Skeletal muscle satellite cell (primary cell): ENCODE data around the gene ADAM23.

Experiments
- H3K27me3 ChIP-seq: 2 replicates; pipeline ENCODE4 v1.7.0; 2013; ENCODE audit warnings: low read length; ENCODE audit not compliant: control insufficient read depth, insufficient read depth
- H3K36me3 ChIP-seq: 2 replicates; pipeline ENCODE4 v1.7.0; 2013; ENCODE audit warnings: mild to moderate bottlenecking, control low read depth, low read length; ENCODE audit not compliant: insufficient read depth
- H3K4me1 ChIP-seq: 2 replicates; pipeline ENCODE4 v1.7.0; 2013; ENCODE audit warnings: low read length; ENCODE audit not compliant: control insufficient read depth, insufficient read depth
- H3K4me2 ChIP-seq: 2 replicates; pipeline ENCODE4 v1.7.0; 2013; ENCODE audit warnings: mild to moderate bottlenecking, low read length
- H3K4me3 ChIP-seq: 2 replicates; pipeline ENCODE4 v1.7.0; 2013; ENCODE audit warnings: low read length
- H3K9ac ChIP-seq: 2 replicates; pipeline ENCODE4 v1.7.0; 2013; ENCODE audit warnings: mild to moderate bottlenecking, low read depth, low read length, moderate library complexity
- H3K9me3 ChIP-seq: replicated peaks from 2 replicates; pipeline ENCODE4 v1.7.0; 2013; ENCODE audit warnings: mild to moderate bottlenecking, control low read depth, low read length

Gene ADAM23

DNA sequence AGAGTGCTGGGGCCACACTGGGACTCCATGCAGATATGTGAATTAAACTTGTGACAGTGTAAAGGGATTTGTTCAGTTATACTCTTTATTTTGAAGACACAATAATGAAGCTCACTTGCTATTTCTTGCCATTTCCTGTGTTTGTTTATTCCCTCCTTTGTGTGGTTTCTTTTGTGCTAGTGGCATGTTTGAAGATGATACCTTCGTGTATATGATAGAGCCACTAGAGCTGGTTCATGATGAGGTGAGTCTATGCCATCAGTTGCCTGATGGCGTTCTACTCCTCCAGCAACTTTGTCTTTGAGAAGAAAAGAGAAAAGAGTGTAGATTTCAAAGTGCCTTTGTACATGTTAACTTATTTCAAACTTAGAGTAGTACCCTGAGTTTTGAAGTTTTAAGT, 99.7 kb downstream of the ADAM23 start:
- Histone ChIP-seq H3K9me3 (no peaks in the 10 kb centered on the region), H3K4me1 (no peaks in the 10 kb centered on the region), H3K27me3 (no peaks in the 10 kb centered on the region), H3K4me3 (no peak overlapping the region), H3K4me2 (no peak overlapping the region), H3K9ac (no peak overlapping the region), H3K36me3 (no peaks in the 10 kb centered on the region)

- Histone ChIP-seq H3K9ac (no peak overlapping the region), H3K27me3 (no peaks in the 10 kb centered on the region), H3K4me3 (no peak overlapping the region), H3K9me3 (no peaks in the 10 kb centered on the region), H3K4me1 (no peaks in the 10 kb centered on the region), H3K36me3 (no peaks in the 10 kb centered on the region), H3K4me2 (no peak overlapping the region)
Observed at GRCh38 chr2:206548383-206548782, 105.1 kb downstream of the ADAM23 start.

- Histone ChIP-seq H3K36me3 (no peaks in the 10 kb centered on the region), H3K4me2 (no peak overlapping the region), H3K9ac (no peak overlapping the region), H3K27me3 (no peaks in the 10 kb centered on the region), H3K4me1 (no peaks in the 10 kb centered on the region), H3K4me3 (no peak overlapping the region), H3K9me3 (no peaks in the 10 kb centered on the region)
Observed at GRCh38 chr2:206555721-206556120, 112.4 kb downstream of the ADAM23 start.

- Histone ChIP-seq H3K36me3 (no peaks in the 10 kb centered on the region), H3K27me3 (no peaks in the 10 kb centered on the region), H3K9ac (no peak overlapping the region), H3K9me3 (no peaks in the 10 kb centered on the region), H3K4me2 (no peak overlapping the region), H3K4me1 (no peaks in the 10 kb centered on the region), H3K4me3 (no peak overlapping the region)
Observed at GRCh38 chr2:206556357-206556949, 113.1 kb downstream of the ADAM23 start.

DNA sequence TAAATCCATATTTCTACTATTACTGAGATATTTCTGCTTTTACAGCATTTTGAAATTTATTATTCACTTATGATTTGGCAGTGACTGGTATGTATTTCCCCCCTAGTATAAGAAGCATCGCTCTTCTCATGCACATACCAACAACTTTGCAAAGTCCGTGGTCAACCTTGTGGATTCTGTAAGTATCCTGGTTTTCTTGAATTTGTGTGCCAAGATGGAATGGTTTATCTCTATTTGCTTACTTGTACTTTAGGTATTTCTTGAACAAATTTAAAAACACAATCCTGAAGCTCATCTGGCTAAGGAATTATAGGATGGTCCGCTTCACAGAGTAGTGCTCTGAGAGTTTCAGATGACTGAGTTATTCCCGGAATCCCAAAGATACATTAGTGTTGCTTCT, 114.0 kb downstream of the ADAM23 start:
- Histone ChIP-seq H3K9me3 (no peaks in the 10 kb centered on the region), H3K9ac (no peak overlapping the region), H3K4me2 (no peak overlapping the region), H3K4me3 (no peak overlapping the region), H3K4me1 (peaks cover 4% of the 10 kb centered on the region), H3K27me3 (no peaks in the 10 kb centered on the region), H3K36me3 (no peaks in the 10 kb centered on the region)

DNA sequence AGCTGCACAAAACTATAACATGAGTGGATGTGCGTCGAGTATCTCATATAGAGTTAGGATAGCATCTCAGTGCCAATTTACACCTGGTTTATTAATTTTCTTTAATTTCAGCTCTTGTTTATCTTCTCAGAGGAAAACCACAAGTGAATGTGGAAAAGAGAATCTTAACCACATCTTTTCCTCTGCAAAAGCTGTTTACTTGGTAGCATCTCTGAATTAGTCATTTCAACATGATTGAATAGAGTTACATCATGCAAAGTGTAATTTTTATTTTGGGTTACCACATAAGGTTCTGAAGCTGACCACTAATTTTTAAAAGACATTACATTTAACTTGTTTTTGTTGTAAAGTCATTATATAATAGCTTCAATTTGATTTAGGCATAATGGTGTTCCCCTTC, 115.2 kb downstream of the ADAM23 start:
- H3K9me3 ChIP-seq: no peaks in the 10 kb centered on the region
- no peaks in the 10 kb centered on the region for H3K27me3 ChIP-seq
- no peak overlapping the region for H3K4me3 ChIP-seq
- no peak overlapping the region for H3K4me2 ChIP-seq
- H3K4me1 ChIP-seq: peaks cover 4% of the 10 kb centered on the region
- H3K36me3 ChIP-seq: no peaks in the 10 kb centered on the region
- no peak overlapping the region for H3K9ac ChIP-seq

GRCh38 chr2:206561962-206562361, 118.6 kb downstream of the ADAM23 start:
- Histone ChIP-seq H3K36me3 (no peaks in the 10 kb centered on the region), H3K4me3 (no peak overlapping the region), H3K9me3 (no peaks in the 10 kb centered on the region), H3K27me3 (no peaks in the 10 kb centered on the region), H3K4me2 (no peak overlapping the region), H3K9ac (no peak overlapping the region), H3K4me1 (peaks cover 4% of the 10 kb centered on the region)

- H3K4me2 ChIP-seq: no peak overlapping the region
- no peaks in the 10 kb centered on the region for H3K9me3 ChIP-seq
- H3K4me3 ChIP-seq: no peak overlapping the region
- H3K4me1 ChIP-seq: peaks cover 4% of the 10 kb centered on the region
- H3K9ac ChIP-seq: no peak overlapping the region
- H3K36me3 ChIP-seq: no peaks in the 10 kb centered on the region
- no peaks in the 10 kb centered on the region for H3K27me3 ChIP-seq
Observed at GRCh38 chr2:206562375-206562774, 119.0 kb downstream of the ADAM23 start.

- no peak overlapping the region for H3K9ac ChIP-seq
- no peaks in the 10 kb centered on the region for H3K9me3 ChIP-seq
- no peaks in the 10 kb centered on the region for H3K36me3 ChIP-seq
- no peak overlapping the region for H3K4me2 ChIP-seq
- no peaks in the 10 kb centered on the region for H3K27me3 ChIP-seq
- peaks cover 4% of the 10 kb centered on the region for H3K4me1 ChIP-seq
- H3K4me3 ChIP-seq: no peak overlapping the region
Observed at GRCh38 chr2:206563374-206563773, 120.0 kb downstream of the ADAM23 start.

DNA sequence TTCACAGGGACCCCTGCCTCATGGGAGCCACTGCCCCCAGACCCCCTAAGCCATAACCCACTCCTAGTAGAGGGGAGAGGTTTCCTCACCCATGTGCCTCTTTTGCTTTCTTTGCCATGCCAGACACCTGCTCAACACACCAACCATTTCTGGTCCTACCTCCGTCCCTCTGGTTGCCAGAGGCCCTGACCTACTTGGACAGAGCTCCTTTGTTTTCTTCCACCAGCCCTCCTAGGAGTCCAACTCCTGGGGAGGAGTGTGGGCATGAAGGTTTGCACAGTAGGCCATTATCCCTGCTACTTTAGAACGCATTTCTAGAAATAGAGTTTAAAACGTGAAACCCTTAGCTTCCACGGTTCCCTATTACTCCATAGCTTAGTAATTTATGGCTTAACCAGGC, 122.3 kb downstream of the ADAM23 start:
- H3K4me1 ChIP-seq: peaks cover 4% of the 10 kb centered on the region
- no peak overlapping the region for H3K4me2 ChIP-seq
- no peaks in the 10 kb centered on the region for H3K27me3 ChIP-seq
- H3K9ac ChIP-seq: no peak overlapping the region
- H3K4me3 ChIP-seq: no peak overlapping the region
- H3K9me3 ChIP-seq: no peaks in the 10 kb centered on the region
- H3K36me3 ChIP-seq: peaks cover 3% of the 10 kb centered on the region

DNA sequence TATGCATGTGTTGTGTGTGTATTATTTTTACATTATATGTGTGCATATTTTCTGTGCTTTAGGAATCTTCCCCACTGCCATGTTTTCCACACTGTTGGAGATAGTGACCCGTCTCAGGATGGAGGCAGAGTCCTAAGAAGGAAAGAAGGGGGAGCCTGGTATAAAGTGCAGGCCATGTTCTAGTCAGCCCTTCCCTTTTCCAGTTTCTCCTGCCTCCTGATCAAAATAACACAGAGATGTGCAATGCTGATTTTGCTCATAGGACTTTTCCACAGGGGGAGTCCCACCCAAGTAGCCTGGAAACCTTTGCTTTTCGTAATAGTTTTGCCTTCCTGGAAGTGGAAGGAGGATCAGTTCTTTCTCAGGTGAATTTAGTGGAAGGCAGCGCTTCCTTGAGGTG, 126.1 kb downstream of the ADAM23 start:
- H3K9me3 ChIP-seq: no peaks in the 10 kb centered on the region
- no peak overlapping the region for H3K9ac ChIP-seq
- no peak overlapping the region for H3K4me3 ChIP-seq
- no peaks in the 10 kb centered on the region for H3K4me1 ChIP-seq
- H3K4me2 ChIP-seq: no peak overlapping the region
- no peaks in the 10 kb centered on the region for H3K27me3 ChIP-seq
- peaks cover 3% of the 10 kb centered on the region for H3K36me3 ChIP-seq

DNA sequence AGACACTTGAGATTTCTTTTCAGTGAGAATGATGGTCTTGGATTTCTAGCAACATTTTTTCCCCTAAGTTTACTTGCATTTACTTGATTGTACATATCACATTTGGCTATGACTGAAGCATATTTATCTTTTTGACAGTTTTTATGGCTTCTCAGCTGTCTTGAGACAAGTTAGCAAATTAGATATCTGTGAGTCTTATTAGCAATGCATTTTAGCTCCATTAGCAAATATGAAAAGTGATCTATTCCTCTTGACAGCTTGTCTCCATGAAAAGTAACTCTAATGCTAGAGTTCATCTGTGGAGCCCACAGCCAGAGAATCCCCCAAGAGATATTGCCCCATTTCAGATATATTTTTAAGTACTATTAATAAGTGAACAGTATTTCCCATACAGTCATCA, 126.9 kb downstream of the ADAM23 start:
- Histone ChIP-seq H3K27me3 (no peaks in the 10 kb centered on the region), H3K4me1 (no peaks in the 10 kb centered on the region), H3K4me3 (no peak overlapping the region), H3K4me2 (no peak overlapping the region), H3K36me3 (peaks cover 3% of the 10 kb centered on the region), H3K9ac (no peak overlapping the region), H3K9me3 (no peaks in the 10 kb centered on the region)
